Retinal pigment epithelial cell (primary cell): ENCODE results near the gene SPHK2.

Source experiments
- DNase-seq: peaks from one replicate; pipeline ENCODE4 v3.0.0-alpha.2; 2010; ENCODE audit warnings: low read depth
- H3K4me3 ChIP-seq: 2 replicates; pipeline ENCODE4 v1.5.1; 2011; ENCODE audit warnings: mild to moderate bottlenecking, low read length, control low read depth, moderate library complexity
- CTCF ChIP-seq: conservative IDR thresholded peaks from 2 replicates; pipeline ENCODE4 v1.5.1; 2011; ENCODE audit warnings: low read depth, low read length, control low read depth, inconsistent platforms

Gene SPHK2

GRCh38 chr19:48671446-48671995 lies 52.2 kb downstream of the SPHK2 start:
- no peak for TF ChIP-seq CTCF
- no peak for DNase-seq
- H3K4me3 ChIP-seq: no peak overlapping the region

- no peak for DNase-seq
- H3K4me3 ChIP-seq: no peak within 1 kb of the TSS
- TF ChIP-seq CTCF: no peak
These were observed 53.7 kb downstream of the SPHK2 start, which contains the start of gene NTN5 for GRCh38 chr19:48672994-48673393. Gene NTN5, minus strand, starts transcription at chr19:48673017. Its CDS starts 2,031 bp downstream, at chr19:48670986.

- H3K4me3 ChIP-seq: no peak overlapping the region
- TF ChIP-seq CTCF: no peak
These were observed 54.3 kb downstream of the SPHK2 start for GRCh38 chr19:48673436-48674100.

GRCh38 chr19:48674216-48674809 lies 55.0 kb downstream of the SPHK2 start:
- no peak for DNase-seq
- H3K4me3 ChIP-seq: no peak overlapping the region
- no peak for TF ChIP-seq CTCF

More at GRCh38 chr19:48673436-48674100, 54.3 kb downstream of the SPHK2 start:
- no peak for DNase-seq

GRCh38 chr19:48674921-48675824 lies 55.9 kb downstream of the SPHK2 start:
- TF ChIP-seq CTCF: peak; percentile 90
- DNase-seq: no peak
- no peak overlapping the region for H3K4me3 ChIP-seq

GRCh38 chr19:48676487-48676886 lies 57.2 kb downstream of the SPHK2 start:
- no peak for DNase-seq
- no peak for TF ChIP-seq CTCF
- no peak overlapping the region for H3K4me3 ChIP-seq
